Measurements from ENCODE around the gene ZNF513. TPM values are rescaled to one million over a fixed set of nuclear protein-coding genes. Genes with fewer than 3 reads are reported as not detected.
"Not testable (repeated sequence)": the region's sequence is repeated elsewhere in the genome, so short reads cannot be mapped to it uniquely, and the experiment has no call there.

ZNF513 gene
- polyA plus RNA-seq = 23.1 TPM
- long read RNA-seq, donor 1, partial matches to known transcripts = 0 of 3 reads
- long read RNA-seq, donor 1, other reads (novel, unspliced or antisense) = 0 of 3 reads
- long read RNA-seq, donor 2, partial matches to known transcripts = 5 of 6 reads
- long read RNA-seq, donor 2, other reads (novel, unspliced or antisense) = 0 of 6 reads
- long read RNA-seq, donor 3 = 0 reads
- long read RNA-seq, donor 4 = 0 reads
- long read RNA-seq, donor 5, partial matches to known transcripts = 0 of 4 reads
- long read RNA-seq, donor 5, other reads (novel, unspliced or antisense) = 0 of 4 reads
- long read RNA-seq, donor 6, partial matches to known transcripts = 0 of 5 reads
- long read RNA-seq, donor 6, other reads (novel, unspliced or antisense) = 0 of 5 reads
- long read RNA-seq, donor 7, partial matches to known transcripts = 0 of 2 reads
- long read RNA-seq, donor 7, other reads (novel, unspliced or antisense) = 0 of 2 reads
- long read RNA-seq, donor 8, partial matches to known transcripts = 0 of 2 reads
- long read RNA-seq, donor 8, other reads (novel, unspliced or antisense) = 0 of 2 reads
- long read RNA-seq, donor 9, partial matches to known transcripts = 0 of 2 reads
- long read RNA-seq, donor 9, other reads (novel, unspliced or antisense) = 0 of 2 reads
- long read RNA-seq, donor 10, partial matches to known transcripts = 0 of 4 reads
- long read RNA-seq, donor 10, other reads (novel, unspliced or antisense) = 0 of 4 reads
- long read RNA-seq, donor 11, partial matches to known transcripts = 0 of 4 reads
- long read RNA-seq, donor 11, other reads (novel, unspliced or antisense) = 0 of 4 reads

GRCh38 chr2:27380626-27381545 lies at the start of gene ZNF513:
Gene ZNF513, minus strand, starts transcription at chr2:27380734. Its CDS starts 208 bp downstream, at chr2:27380526.
- no peaks in the 10 kb centered on the region for H3K9me3 ChIP-seq (ENCODE audit: control insufficient read depth, low read depth, low read length)
- H3K27ac ChIP-seq (ENCODE audit: low read length) = peak within 1 kb of the TSS; percentile 97
- peak; percentile 94 to 97 for DNase-seq
- peaks cover 69% of the 10 kb centered on the region for H3K36me3 ChIP-seq (ENCODE audit: control insufficient read depth, insufficient read depth, low read length)
- H3K27me3 ChIP-seq (ENCODE audit: control insufficient read depth, insufficient read depth, low read length) = no peaks in the 10 kb centered on the region
- peaks cover 17% of the 10 kb centered on the region for H3K4me1 ChIP-seq (ENCODE audit: control insufficient read depth, insufficient read depth, low read length)
- 40% methylated on average over 2 of the region's 67 CpGs for whole genome bisulfite sequencing (ENCODE audit: insufficient coverage, low lambda C conversion rate)
- H3K4me3 ChIP-seq (ENCODE audit: low read length) = peak within 1 kb of the TSS; percentile 65

- Histone ChIP-seq H3K27me3 (ENCODE audit: control insufficient read depth, insufficient read depth, low read length) (no peaks in the 10 kb centered on the region), H3K36me3 (ENCODE audit: control insufficient read depth, insufficient read depth, low read length) (peaks cover 11% of the 10 kb centered on the region), H3K4me1 (ENCODE audit: control insufficient read depth, insufficient read depth, low read length) (peaks cover 5% of the 10 kb centered on the region), H3K4me3 (ENCODE audit: low read length) (peak overlapping the region; percentile 90), H3K9me3 (ENCODE audit: control insufficient read depth, low read depth, low read length) (no peaks in the 10 kb centered on the region), H3K27ac (ENCODE audit: low read length) (peak overlapping the region; percentile 99)
- no CpG with 5 or more reads among the region's 51 CpGs for WGBS (ENCODE audit: insufficient coverage, low lambda C conversion rate)
- DNase-seq = peak; percentile 88 to 93
These were observed 48.5 kb upstream of the ZNF513 start for GRCh38 chr2:27428978-27429541.

DNA sequence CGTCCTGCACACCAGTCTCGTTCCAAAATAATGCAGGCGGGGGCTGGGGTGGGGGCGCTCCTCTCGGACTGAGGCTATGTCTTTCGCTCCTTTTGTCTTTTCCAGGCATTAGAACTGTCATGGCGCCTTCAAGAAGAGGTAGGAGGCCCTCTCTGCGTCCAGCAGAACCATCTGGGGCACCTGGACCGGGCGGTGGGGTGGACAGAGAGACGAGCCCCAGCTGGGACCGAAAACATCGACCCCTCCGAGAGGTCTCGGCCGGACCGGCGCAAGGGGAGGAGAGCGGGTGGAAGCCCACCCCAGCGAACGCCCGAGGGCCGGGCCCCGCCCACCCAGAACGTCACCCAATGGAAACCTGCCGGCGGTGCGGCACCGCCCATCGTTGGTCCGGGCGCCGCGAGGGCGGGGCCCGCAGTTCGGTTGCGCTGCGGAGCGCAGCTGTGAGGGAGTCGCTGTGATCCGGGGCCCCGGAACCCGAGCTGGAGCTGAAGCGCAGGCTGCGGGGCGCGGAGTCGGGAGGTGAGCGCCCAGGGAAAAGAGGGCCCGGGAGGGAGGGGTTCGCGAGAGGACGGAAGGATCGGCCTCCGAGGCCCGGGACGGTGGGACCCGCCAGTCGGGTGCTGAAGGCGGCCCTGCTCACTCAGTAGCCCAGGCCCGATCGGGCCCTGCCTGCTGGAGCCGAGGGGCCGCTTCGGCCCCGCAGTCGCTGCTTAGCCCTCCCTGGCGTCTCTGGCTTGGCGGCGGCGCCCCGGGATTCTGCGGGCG lies 47.9 kb upstream of the ZNF513 start, which contains the start of gene NRBP1:
Gene NRBP1, plus strand, starts transcription at position 419 of the 765 bp plus-strand sequence. CDS start 4,643 bp downstream, outside the sequence.
- H3K27me3 ChIP-seq (ENCODE audit: control insufficient read depth, insufficient read depth, low read length) = no peaks in the 10 kb centered on the region

DNA sequence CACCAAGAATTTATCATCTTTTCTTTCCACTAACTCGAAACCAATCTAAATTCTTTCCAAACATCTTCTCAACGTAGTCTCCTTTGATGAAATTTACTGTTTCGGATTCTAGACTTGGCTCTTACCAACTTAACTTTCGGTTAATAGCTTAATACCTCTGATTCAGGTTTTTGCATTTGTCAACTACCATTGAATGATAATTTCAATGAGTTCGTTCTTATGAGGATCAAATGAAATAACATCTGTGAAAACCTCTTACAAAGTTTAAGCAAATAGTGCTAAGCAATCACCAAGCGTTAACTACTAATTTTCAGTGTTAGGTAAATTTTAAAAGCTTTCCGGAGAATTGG lies 47.3 kb upstream of the ZNF513 start:
- H3K4me3 ChIP-seq (ENCODE audit: low read length) = peak overlapping the region; percentile 90
- no peaks in the 10 kb centered on the region for H3K36me3 ChIP-seq (ENCODE audit: control insufficient read depth, insufficient read depth, low read length)
- DNase-seq = no peak
- no peaks in the 10 kb centered on the region for H3K9me3 ChIP-seq (ENCODE audit: control insufficient read depth, low read depth, low read length)
- WGBS (ENCODE audit: insufficient coverage, low lambda C conversion rate) = 7% methylated on average over 3 of the region's 7 CpGs
- H3K27ac ChIP-seq (ENCODE audit: low read length) = peak overlapping the region; percentile 99
- H3K27me3 ChIP-seq (ENCODE audit: control insufficient read depth, insufficient read depth, low read length) = no peaks in the 10 kb centered on the region
- peaks cover 5% of the 10 kb centered on the region for H3K4me1 ChIP-seq (ENCODE audit: control insufficient read depth, insufficient read depth, low read length)

More for the DNA sequence above, 47.9 kb upstream of the ZNF513 start, which contains the start of gene NRBP1:
- peak within 1 kb of the TSS; percentile 90 for H3K4me3 ChIP-seq (ENCODE audit: low read length)
- DNase-seq = peak; percentile 92 to 96
- peaks cover 5% of the 10 kb centered on the region for H3K36me3 ChIP-seq (ENCODE audit: control insufficient read depth, insufficient read depth, low read length)
- peaks cover 5% of the 10 kb centered on the region for H3K4me1 ChIP-seq (ENCODE audit: control insufficient read depth, insufficient read depth, low read length)
- no peaks in the 10 kb centered on the region for H3K9me3 ChIP-seq (ENCODE audit: control insufficient read depth, low read depth, low read length)
- no CpG with 5 or more reads among the region's 75 CpGs for WGBS (ENCODE audit: insufficient coverage, low lambda C conversion rate)
- H3K27ac ChIP-seq (ENCODE audit: low read length) = peak within 1 kb of the TSS; percentile 99

GRCh38 chr2:27425039-27425438 lies 44.5 kb upstream of the ZNF513 start:
- H3K4me3 ChIP-seq (ENCODE audit: low read length); H3K9me3 ChIP-seq (ENCODE audit: control insufficient read depth, low read depth, low read length); H3K27ac ChIP-seq (ENCODE audit: low read length); H3K27me3 ChIP-seq (ENCODE audit: control insufficient read depth, insufficient read depth, low read length); H3K4me1 ChIP-seq (ENCODE audit: control insufficient read depth, insufficient read depth, low read length); DNase-seq; H3K36me3 ChIP-seq (ENCODE audit: control insufficient read depth, insufficient read depth, low read length): not testable (repeated sequence)
- no CpG with 5 or more reads among the region's 10 CpGs for WGBS (ENCODE audit: insufficient coverage, low lambda C conversion rate)

DNA sequence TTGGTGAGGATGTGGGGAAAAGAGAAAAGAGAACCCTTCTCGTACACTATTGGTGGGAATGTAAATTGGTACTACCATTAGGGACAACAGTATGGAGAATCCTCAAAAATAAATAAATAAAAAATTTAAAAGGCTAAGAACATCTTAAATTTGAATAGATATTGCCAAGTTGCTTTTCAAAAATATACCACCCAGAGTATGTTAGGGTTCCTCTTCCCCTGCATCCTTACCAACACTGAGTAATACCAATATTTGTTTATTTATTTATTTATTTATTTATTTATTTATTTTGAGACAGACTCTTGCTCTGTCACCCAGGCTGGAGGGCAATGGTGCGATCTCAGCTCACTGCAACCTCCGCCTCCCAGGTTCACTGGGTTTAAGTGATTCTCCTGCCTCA lies 42.4 kb upstream of the ZNF513 start:
- Histone ChIP-seq H3K9me3 (ENCODE audit: control insufficient read depth, low read depth, low read length) (no peaks in the 10 kb centered on the region), H3K4me3 (ENCODE audit: low read length) (no peak overlapping the region), H3K4me1 (ENCODE audit: control insufficient read depth, insufficient read depth, low read length) (peaks cover 5% of the 10 kb centered on the region), H3K27me3 (ENCODE audit: control insufficient read depth, insufficient read depth, low read length) (no peaks in the 10 kb centered on the region), H3K27ac (ENCODE audit: low read length) (no peak overlapping the region), H3K36me3 (ENCODE audit: control insufficient read depth, insufficient read depth, low read length) (no peaks in the 10 kb centered on the region)
- DNase-seq = no peak
- WGBS (ENCODE audit: insufficient coverage, low lambda C conversion rate) = 100% methylated on average over 1 of the region's 3 CpGs

GRCh38 chr2:27421660-27422250 lies 41.2 kb upstream of the ZNF513 start:
- H3K4me1 ChIP-seq (ENCODE audit: control insufficient read depth, insufficient read depth, low read length) = peaks cover 5% of the 10 kb centered on the region

GRCh38 chr2:27420996-27421395 lies 40.5 kb upstream of the ZNF513 start:
- Histone ChIP-seq H3K9me3 (ENCODE audit: control insufficient read depth, low read depth, low read length) (no peaks in the 10 kb centered on the region), H3K27me3 (ENCODE audit: control insufficient read depth, insufficient read depth, low read length) (no peaks in the 10 kb centered on the region), H3K27ac (ENCODE audit: low read length) (no peak overlapping the region), H3K4me1 (ENCODE audit: control insufficient read depth, insufficient read depth, low read length) (peaks cover 5% of the 10 kb centered on the region), H3K4me3 (ENCODE audit: low read length) (no peak overlapping the region), H3K36me3 (ENCODE audit: control insufficient read depth, insufficient read depth, low read length) (no peaks in the 10 kb centered on the region)
- DNase-seq = no peak

More at GRCh38 chr2:27421660-27422250, 41.2 kb upstream of the ZNF513 start:
- H3K9me3 ChIP-seq (ENCODE audit: control insufficient read depth, low read depth, low read length) = no peaks in the 10 kb centered on the region
- H3K4me3 ChIP-seq (ENCODE audit: low read length) = no peak overlapping the region
- no CpG with 5 or more reads among the region's 4 CpGs for WGBS (ENCODE audit: insufficient coverage, low lambda C conversion rate)
- H3K36me3 ChIP-seq (ENCODE audit: control insufficient read depth, insufficient read depth, low read length) = no peaks in the 10 kb centered on the region
- no peaks in the 10 kb centered on the region for H3K27me3 ChIP-seq (ENCODE audit: control insufficient read depth, insufficient read depth, low read length)
- no peak overlapping the region for H3K27ac ChIP-seq (ENCODE audit: low read length)
- no peak for DNase-seq

- Histone ChIP-seq H3K4me3 (ENCODE audit: low read length) (no peak overlapping the region), H3K4me1 (ENCODE audit: control insufficient read depth, insufficient read depth, low read length) (no peaks in the 10 kb centered on the region), H3K27ac (ENCODE audit: low read length) (no peak overlapping the region), H3K36me3 (ENCODE audit: control insufficient read depth, insufficient read depth, low read length) (no peaks in the 10 kb centered on the region), H3K9me3 (ENCODE audit: control insufficient read depth, low read depth, low read length) (no peaks in the 10 kb centered on the region), H3K27me3 (ENCODE audit: control insufficient read depth, insufficient read depth, low read length) (no peaks in the 10 kb centered on the region)
- DNase-seq = no peak
- no CpG with 5 or more reads among the region's 6 CpGs for WGBS (ENCODE audit: insufficient coverage, low lambda C conversion rate)
These were observed 35.6 kb upstream of the ZNF513 start for GRCh38 chr2:27416151-27416550.

All from large intestine (tissue), 12 donors.